Posterior vena cava (tissue), 2 donors: ENCODE data around the gene OR10G7. TPM values are rescaled to one million over a fixed set of nuclear protein-coding genes. Genes with fewer than 3 reads are reported as not detected.
"Not testable (repeated sequence)": the region's sequence is repeated elsewhere in the genome, so short reads cannot be mapped to it uniquely, and the experiment has no call there.

Source experiments
- DNase-seq: peaks from one replicate; pipeline ENCODE4 v3.0.0-alpha.2; 2020; ENCODE audit warnings: low spot score
- intact Hi-C, 2 donors: fragments of 100-400 bp; cut with DNase I; formaldehyde crosslinking; loops; one replicate each; pipeline versions ENCODE4 v1.14.1 to v1.14.2; 2022 to 2023
- total RNA-seq, 2 donors: library from RNA; stranded (reverse); fragmentation: NEBNext Ultra II Directional; extraction: Animal tissue kit (Norgen Biotek cat#: 25700); gene quantifications; one replicate each; pipeline ENCODE4 v1.2.1, GENCODE V29; 2021
- donor health status: DM: yes; HTN: yes; CAD: no.
- donor health status: DM: yes; HTN: yes; CAD: no.

OR10G7 gene
- total RNA-seq, 2 donors from 2014 or later: not detected

GRCh38 chr11:124068601-124069110, 27.5 kb upstream of the OR10G7 start:
- DNase-seq: no peak
- intact Hi-C loops: no loop called here

- intact Hi-C loops: no loop called here
Observed at GRCh38 chr11:124052966-124053365, 11.8 kb upstream of the OR10G7 start.

GRCh38 chr11:124050748-124051147, 9.6 kb upstream of the OR10G7 start:
- no peak for DNase-seq
- intact Hi-C loops: no loop called here

More at GRCh38 chr11:124052966-124053365, 11.8 kb upstream of the OR10G7 start:
- no peak for DNase-seq

- intact Hi-C loops: no loop called here
- DNase-seq: no peak
Observed at GRCh38 chr11:124043420-124043819, 2.3 kb upstream of the OR10G7 start.

GRCh38 chr11:124039557-124039956, 1.6 kb downstream of the OR10G7 start:
- DNase-seq: no peak
- intact Hi-C loops: no loop called here

- no peak for DNase-seq
- intact Hi-C loops: no loop called here
Observed at GRCh38 chr11:124036666-124037065, 4.5 kb downstream of the OR10G7 start.

GRCh38 chr11:124026498-124026897, 14.6 kb downstream of the OR10G7 start, which contains the start of gene OR10G8:
TSS of gene OR10G8 (plus strand) at chr11:124026798. CDS start at chr11:124029623, 2,825 bp downstream.
- intact Hi-C loops: no loop called here
- no peak for DNase-seq

GRCh38 chr11:124015837-124016236, 25.3 kb downstream of the OR10G7 start:
- DNase-seq, intact Hi-C loops: not testable (repeated sequence)

GRCh38 chr11:124012697-124013096, 28.4 kb downstream of the OR10G7 start, which contains the start of gene OR10G4:
TSS of gene OR10G4 (plus strand) at chr11:124012997. CDS start at chr11:124015575, 2,578 bp downstream.
- intact Hi-C loops: no loop called here
- no peak for DNase-seq

- intact Hi-C loops: no loop called here
- no peak for DNase-seq
Observed at GRCh38 chr11:123995119-123995518, 46.0 kb downstream of the OR10G7 start, which contains the start of gene OR10G6. TSS of gene OR10G6 (minus strand) at chr11:123995161. CDS start at chr11:123995161, 0 bp downstream.

Other genes starting within 250 kb of the OR10G7 start
- gene OR6M1, start 235.0 kb downstream of the OR10G7 start, total RNA-seq: not detected
- gene TMEM225, start 155.7 kb downstream of the OR10G7 start, total RNA-seq: not detected
- not detected for gene OR8D4, start 139.2 kb downstream of the OR10G7 start, total RNA-seq
- not detected for gene OR4D5, start 101.7 kb downstream of the OR10G7 start, total RNA-seq
- gene OR6T1, start 97.5 kb downstream of the OR10G7 start, total RNA-seq: not detected
- gene OR10S1, start 63.5 kb downstream of the OR10G7 start, total RNA-seq: not detected
- not detected for gene OR10G6, start 46.2 kb downstream of the OR10G7 start, total RNA-seq
- not detected for gene OR10G4, start 28.3 kb downstream of the OR10G7 start, total RNA-seq
- gene OR10G9, start 18.3 kb downstream of the OR10G7 start, total RNA-seq: not detected
- not detected for gene OR10G8, start 14.5 kb downstream of the OR10G7 start, total RNA-seq
- 10 to 100 TPM; 15.1 to 22.0 TPM for gene VWA5A, start 74.1 kb upstream of the OR10G7 start, total RNA-seq
- gene OR10D3, start 142.0 kb upstream of the OR10G7 start, total RNA-seq: not detected
- gene OR8G1, start 199.8 kb upstream of the OR10G7 start, total RNA-seq: not detected
- not detected for gene OR8G5, start 215.1 kb upstream of the OR10G7 start, total RNA-seq